GM21390 (cell line): ENCODE measurements around the gene NXNL2.

Source experiments
- ATAC-seq: cut with Tn5 transposase; IDR thresholded peaks from one replicate; pipeline ENCODE4 v1.9.1; 2021; ENCODE audit not compliant: unreplicated experiment

NXNL2 gene

DNA sequence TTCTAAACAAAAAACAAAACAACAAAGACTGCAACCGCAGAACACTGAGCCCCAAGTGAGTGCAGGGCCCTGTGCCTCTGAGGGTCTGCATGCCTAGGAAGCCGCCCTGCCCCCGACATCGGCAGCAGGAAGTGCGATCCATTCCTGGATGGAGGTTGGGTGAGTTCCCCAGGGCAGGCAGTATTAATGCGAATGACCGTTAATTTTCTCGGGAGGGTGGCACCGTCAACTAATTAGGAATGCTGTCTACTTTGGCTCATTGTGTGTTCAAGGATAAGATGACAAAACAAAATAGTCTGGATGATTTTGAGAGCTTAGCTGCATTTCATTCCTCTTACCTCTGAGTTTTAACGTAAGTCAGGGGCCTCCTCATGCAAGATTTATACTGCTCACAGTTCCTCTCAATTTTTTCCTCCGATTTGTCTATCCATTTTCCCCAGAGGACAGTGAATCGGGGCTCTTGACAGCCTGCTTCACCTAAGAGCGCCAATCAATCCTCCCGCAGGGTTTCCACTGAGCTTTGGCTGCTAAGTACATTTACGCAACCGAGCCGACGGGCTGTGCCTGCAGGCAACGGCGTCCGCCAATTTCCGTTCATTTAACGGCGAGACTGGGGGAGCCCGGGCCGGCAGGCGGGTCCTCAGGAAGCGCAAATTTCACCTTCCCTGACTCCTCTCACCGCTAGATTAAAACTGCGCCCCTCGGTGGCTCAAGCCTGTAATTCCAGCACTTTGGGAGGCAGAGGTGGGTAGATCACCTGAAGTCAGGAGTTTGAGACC, 2.9 kb upstream of the NXNL2 start:
- ATAC-seq: no peak

DNA sequence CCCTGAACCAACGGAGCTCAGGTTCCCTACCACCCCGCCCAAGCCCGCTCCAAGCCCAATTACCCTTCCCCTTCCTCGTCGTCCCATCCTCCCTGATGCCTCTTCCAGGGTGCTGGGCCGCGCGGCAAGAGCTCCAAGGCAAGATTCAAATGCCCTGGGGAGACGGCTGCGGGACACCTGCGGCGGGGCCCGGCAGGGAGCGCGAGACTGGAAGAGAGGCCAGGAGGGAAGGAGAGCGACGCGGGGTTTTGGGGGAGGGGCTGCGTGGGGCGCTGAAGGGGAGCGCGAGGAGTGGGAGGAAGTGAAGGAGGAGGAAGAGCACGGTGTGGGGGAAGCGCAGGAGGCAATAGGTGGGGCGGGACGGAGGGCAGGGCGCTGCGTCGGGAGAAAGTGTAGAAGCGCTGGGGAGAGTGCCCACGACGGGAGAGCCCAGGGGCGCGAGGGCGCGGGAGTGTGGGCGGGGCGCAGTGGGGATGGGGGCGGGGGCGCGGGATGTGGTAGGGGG, 975 bp upstream of the NXNL2 start:
- ATAC-seq: no peak

DNA sequence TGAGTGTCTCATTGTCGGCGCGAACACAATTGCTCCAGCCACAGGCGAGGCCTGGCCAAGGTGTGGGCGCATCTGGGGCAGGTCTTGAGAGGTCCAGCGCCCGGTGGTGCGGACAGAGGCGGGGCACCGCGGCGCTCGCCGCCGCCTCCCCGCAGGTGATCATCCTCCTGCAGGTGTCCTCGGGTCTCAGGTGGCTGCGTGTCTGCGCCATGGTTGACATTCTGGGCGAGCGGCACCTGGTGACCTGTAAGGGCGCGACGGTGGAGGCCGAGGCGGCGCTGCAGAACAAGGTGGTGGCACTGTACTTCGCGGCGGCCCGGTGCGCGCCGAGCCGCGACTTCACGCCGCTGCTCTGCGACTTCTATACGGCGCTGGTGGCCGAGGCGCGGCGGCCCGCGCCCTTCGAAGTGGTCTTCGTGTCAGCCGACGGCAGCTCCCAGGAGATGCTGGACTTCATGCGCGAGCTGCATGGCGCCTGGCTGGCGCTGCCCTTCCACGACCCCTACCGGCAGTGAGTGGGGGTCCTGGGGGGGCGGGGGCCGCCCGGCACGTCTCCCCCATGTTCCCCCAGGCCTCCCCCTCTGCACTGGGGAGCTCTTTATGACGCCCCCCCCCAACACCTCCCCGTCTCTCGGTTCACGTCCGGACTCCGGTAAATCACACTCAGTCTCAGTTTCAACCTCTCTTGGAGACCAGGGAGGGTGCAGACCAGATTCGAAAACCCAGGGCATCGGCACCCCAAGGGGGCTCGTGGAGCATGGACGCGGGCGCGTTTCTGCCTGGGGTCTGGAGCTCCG, 446 bp downstream of the NXNL2 start:
- ATAC-seq: no peak

DNA sequence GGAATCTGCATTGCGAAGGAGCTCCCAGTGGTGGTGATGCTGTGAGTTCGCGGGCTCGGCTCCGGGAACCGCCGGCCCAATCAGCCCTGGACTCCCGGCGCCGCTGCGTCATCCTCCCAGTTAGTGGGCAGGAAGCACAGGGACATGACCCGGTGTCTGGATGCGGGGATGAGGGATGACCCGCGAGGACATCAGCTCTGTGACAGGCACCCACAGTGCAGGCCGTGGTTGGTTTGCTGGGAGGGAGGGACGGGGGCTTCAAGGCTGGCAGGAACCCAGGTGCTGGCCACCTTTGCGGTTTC, 996 bp downstream of the NXNL2 start:
- ATAC-seq: no peak

DNA sequence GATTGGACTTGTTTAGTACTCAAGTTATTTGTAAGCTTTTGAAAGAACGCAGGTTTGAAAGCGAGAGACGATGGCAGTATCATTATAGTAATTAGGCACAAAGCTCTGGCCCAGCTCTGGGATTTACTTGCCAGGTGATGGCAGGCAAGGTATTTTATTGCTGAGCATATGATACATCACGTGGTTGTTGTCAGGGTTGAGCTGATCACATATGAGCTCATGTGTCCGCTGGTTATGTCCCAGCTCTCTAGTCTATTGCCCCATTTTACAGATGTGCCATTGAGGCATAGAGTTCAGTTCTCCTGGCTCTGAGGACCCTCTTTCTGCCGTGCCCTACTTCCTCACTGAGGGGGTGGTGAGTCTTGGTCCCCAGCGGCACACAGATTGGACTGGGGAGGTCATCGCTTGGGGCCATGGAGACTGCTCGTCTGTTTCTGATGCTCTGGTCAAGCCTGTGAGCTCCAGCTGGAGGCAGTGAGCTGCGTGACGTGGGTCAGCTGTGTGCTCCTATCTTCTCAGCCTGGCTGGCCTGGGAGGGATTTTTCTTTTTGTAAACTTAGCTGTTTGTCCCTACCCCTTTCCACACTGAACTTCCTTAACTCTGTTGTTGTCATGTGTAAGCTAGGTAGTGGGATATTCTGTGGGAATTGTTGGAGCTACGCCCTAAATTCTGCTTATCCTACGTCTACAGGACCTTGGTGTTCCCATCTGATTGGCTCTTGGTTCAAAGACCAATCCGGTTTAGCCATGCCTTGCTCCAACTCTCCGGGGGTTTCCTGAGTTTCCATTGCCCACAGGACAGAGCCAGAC, 2.2 kb downstream of the NXNL2 start:
- ATAC-seq: no peak

DNA sequence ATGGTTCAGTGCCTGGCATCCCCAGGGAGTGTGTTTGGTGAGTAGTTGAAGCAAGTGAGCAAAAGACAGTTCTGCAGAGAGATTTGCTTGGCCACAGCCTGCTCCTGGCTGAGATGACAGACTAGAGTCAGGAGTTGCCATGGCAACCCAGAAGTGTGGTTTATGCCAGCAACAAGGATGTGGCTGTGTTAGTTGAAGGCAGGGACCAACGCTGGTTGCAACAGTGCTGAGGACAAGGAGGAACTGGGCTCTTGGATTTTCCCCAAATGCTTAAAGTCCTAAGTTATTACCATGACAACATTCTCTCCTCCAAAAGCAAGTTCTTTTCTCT, 2.7 kb downstream of the NXNL2 start:
- ATAC-seq: no peak

DNA sequence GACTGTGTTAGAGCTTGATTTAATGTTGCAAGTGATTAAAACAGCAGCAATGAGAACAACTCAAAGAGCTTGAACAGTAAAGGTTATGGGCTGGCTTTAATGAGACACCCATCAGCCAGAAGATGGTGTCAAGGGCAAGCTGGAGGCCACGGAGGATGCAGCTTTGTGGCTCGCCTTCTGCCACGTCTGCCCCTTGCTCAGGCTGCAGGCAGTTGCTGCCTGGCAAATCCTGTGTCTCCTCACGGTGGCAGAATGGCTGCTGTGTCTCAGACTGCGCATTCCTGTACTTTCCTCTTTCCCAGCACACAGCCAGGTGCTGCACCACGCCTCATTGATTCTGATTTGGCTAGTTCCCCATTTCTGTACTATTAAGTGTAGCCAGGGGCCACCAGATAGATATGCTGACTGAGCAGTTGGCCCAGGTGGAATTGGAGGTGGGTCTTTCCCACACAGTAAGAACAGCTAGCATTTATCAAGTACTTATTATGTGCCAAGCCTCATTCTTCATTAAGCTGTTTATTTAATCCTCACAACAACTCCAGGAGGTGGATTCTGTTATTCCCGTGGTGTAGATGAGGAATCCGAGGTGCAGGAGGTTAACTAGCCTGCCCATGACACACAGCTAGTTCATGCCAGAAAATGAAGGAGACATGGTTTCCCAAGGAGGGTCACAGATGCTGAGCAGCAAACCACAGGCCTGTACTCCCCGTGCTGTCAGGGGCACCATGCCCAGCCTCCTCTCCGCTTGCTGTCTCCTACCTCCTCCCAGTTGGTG, 3.5 kb downstream of the NXNL2 start:
- ATAC-seq: no peak

DNA sequence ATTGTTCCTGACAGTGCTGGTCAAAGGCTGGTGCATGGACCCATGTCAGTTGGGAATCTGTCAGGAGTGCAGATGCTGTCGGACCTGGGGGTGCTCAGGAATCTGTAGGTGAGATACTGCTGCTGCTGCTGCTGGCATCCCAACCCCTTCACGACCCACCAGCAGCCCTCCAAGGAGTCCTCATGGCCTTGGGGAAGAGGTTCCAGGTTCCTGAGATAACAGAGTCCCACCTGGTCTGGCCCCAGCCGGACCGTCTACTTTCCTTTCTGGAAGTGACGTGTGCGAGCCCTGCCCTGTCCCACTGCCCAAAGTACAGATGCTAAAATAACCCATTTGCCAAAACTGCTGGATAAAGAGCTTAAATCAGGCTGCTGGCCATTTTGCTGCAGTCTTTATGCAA, 4.3 kb downstream of the NXNL2 start:
- no peak for ATAC-seq

DNA sequence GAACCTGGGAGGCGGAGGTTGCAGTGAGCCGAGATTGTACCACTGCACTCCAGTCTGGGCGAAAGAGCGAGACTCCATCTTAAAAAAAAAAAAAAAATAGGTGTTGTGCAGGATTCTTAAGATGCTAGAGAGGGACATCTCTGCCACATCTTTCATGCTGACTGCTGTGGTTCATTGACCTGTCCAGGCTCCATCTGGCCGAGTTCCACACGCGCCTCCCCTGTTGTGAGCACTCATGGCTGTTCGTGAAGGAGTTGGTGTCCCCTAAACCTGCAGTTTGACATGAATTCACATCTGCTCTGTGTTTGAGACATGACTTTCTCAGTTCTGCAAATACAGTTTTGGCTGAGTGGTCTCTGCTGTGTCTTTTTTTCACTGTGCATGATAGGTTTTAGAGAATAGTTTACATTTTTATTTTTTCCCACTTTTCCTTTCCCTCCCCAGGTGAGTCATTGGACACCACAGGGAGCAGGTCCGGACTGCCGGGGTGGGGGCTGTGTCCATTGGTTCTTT, 5.3 kb downstream of the NXNL2 start:
- no peak for ATAC-seq

DNA sequence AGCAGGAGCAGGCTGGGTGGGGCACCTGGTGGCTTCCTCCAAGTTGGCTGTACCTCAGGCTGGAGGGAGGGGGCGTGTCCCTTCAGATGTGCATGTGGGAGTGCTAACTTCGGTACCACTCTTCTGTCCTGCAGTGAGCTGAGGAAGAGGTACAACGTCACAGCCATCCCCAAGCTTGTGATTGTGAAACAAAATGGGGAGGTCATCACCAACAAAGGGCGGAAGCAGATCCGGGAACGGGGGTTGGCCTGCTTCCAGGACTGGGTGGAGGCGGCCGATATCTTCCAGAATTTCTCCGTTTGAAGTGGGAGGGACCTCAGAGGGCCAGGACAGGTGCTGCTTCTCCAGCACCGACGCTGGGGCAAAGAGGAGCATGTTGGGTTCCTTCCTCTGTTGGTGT, 9.3 kb downstream of the NXNL2 start:
- no peak for ATAC-seq

DNA sequence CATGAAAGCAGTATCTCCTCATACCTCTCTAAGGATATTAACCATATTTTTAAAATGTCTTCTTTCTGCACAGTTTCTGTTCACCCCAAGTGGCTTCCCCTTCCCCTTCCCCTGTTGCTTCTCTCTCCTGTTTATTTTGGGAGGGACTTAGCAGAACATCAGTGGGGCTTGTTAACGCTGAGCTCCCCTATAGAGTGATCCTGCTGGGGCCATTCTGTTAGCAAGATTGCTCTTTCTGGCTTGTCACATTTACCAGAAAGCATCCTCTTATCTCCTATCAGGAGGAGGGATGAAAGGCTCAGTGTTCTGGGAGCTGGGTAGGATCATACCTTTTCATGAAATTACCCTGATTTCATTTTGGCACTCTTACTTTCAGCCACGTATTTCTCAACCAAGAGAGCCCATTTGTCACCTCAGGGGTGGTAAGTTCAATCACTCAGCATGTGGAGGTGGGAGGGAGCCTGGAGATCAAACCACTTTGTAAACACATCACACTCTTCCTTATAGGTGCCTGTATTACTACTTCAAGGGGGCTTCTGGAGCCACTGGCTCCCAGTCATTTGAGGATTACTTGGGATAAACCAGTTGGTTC, 16.7 kb downstream of the NXNL2 start:
- no peak for ATAC-seq

DNA sequence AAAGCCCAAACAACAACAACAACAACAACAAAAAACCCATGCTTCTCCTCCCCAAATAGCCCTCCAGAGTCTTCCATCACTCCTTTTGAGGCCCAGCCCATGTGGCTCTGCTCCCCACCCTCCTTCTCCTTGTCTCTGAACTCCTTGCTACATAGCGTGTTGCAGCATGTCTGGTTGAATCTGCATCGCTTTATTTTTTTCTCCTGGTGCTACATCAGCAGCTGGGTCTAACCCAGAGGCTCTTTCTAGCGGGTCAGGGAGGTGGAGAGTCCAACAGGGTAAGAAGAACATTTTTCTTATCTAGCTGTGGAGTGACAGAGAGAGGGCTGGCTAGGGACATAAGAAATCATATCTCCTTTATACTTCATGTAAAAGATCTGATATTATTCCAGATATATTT, 18.4 kb downstream of the NXNL2 start:
- no peak for ATAC-seq

DNA sequence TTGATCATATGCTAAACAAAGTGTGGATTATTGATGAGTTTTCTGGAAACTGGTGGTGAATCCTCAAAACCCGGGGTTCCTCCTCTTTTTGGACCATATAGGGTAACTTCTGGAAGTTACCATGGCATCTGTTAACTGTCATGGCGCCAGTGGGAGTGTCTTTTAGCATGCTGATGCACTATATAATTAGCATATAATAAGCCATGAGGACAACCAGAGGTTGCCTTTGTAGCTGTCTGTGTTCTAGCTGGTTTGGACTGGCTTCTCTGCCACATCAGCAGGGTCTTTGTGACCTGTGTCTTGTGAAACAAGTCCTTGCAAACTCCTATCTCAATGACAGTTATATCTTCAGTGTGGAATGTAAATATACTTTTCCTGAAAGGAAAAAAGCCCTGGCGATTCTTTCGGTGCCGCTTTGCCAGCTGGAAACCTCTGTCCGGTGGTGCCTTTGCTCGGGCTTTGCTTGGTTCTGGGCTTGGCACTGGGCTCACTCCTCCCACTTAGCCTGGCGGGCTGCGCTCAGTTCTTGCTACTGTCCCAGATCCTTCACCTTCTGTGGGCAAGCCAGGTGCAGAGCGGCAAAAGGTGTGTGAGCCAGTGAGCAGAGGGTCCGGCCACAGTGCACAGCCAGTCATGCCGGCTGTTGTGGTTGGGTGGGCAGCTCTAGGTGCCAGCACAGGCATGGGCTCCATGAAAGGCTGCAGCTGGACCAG, 20.4 kb downstream of the NXNL2 start:
- no peak for ATAC-seq

DNA sequence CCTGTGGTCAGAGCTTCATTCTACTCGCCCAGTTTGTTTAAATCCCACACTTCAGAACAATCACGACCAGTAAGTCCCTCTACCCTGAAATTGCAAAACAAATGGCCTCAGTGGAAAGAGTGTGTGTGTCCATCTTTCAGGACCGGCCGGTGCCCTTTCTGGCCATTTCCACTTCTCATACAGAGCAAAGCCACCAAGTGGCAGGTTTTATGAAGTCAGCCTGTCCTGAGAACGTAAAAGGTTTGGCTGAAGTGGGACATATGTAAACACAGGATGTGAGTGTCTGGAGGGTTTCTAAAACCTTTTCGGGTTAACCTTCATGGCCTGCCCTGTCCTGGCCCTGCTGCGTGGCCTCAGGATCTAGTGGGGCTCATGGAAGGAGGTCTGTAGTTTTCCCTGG, 24.7 kb downstream of the NXNL2 start:
- no peak for ATAC-seq

DNA sequence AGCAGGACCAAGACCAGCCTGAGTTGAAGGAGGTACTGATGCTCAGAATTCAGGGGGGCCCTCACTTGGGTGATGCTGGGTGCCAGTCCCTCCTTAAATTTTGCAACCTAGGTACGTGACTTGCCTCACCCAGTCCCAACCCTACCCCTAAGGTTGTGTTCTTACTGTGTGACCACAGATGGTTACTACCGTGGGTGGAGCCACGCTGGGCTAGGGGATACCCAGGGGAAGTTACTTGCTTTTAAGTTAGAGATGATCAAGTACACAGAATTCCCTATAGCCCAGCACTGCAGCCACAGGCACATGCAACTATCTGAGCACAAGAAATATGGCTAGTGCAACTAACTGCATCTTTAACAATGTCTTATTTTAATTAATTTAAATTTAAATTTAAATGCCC, 32.9 kb downstream of the NXNL2 start:
- ATAC-seq: peak; percentile 78

DNA sequence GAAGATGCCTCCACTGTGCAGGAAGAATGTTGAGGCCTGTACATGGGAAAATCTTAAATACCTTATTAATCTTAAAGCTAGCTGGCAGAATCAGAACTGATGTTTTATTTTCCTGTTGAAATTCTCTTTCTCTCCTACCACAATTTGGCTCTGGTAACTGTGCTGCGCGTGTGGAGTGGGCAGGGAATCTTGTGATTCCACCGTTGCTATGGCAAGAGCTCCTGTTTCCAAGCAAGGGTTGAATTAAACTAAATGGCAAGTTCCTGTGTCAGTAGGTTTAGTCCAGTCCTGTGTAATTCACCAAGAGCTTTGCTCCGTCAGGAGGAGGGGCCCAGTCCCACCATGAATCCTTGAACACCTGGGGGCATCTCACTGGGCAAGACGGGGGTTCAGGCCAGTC, 36.4 kb downstream of the NXNL2 start:
- ATAC-seq: no peak

DNA sequence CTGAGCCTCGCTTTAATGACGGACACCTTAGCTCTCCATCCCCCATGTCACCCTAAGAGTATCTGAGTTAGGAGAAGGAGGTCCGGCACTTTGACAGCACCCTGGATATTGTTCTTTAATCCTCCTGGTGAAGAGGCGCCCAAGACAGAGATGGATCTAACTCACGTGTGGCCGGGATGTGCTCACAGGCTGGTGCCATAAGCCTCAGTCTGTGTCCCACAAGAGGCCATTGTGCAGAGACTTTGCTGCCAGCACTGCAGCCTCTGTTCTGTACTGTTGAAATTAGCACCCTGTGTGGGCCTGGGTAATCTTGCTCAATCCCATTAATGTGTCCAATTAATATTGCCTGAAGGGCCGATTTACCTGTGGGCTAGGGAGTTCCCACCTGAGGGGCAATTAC, 37.7 kb downstream of the NXNL2 start:
- ATAC-seq: no peak

DNA sequence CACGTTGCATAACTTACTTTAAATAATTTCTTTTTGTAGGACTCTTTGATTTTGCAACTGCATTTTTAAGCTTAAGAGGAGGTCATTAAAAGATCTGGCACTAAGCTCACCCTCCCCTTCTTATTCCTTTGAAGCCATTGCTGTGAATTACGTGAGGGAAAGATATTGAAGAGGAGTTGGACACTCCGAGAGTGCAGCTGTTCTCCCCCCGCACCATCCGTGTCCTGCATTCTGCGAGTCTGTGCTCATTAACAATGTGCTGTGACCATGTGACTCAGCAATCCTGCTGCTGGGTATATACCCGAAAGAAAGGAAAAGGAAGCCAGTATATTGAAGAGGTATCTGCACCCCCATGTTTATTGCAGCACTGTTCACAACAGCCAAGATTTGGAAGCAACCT, 40.0 kb downstream of the NXNL2 start:
- ATAC-seq: no peak

DNA sequence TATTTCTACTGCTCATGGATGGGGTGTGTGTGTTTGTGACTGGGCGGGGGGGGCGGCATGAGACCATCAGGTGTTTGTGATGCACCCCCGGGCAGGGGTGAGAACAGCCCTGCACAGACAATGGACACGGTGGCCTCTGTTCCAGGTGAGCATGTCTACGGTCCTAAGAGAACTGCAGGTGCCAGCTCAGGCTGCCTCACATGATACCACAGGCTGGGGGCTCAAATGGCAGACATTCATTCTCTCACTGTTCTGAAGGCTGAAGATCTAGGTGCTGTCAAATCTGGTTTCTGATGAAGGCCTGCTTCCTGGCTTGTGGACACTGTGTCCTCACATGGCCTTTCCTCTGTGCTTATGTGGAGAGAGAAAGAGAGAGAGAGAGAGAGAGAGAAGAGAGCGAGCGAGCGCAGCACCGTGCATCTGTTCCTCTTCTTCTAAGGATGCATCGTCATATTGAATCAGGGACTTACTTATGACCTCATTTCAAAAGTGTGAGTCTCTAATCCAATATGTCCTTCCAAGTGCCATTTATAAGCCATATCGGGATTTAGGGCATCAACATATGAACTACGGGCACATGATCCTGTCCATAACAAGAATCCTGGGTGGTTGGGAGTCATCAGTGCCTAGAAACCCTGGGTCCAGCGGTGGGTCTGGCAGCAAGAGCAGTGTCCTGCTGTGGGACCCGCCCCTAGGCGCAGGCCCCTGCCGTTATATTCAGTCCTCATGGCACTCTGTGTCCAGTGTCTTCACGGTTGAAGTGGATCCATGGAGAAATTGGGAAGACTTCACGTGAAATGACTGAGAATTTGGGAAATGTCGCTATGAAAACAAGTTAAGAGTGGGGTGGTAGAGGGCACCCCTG, 42.5 kb downstream of the NXNL2 start:
- ATAC-seq: no peak
